ENCODE results near the gene RRM2.
"Not testable (repeated sequence)": the region's sequence is repeated elsewhere in the genome, so short reads cannot be mapped to it uniquely, and the experiment has no call there.

Gene RRM2

DNA sequence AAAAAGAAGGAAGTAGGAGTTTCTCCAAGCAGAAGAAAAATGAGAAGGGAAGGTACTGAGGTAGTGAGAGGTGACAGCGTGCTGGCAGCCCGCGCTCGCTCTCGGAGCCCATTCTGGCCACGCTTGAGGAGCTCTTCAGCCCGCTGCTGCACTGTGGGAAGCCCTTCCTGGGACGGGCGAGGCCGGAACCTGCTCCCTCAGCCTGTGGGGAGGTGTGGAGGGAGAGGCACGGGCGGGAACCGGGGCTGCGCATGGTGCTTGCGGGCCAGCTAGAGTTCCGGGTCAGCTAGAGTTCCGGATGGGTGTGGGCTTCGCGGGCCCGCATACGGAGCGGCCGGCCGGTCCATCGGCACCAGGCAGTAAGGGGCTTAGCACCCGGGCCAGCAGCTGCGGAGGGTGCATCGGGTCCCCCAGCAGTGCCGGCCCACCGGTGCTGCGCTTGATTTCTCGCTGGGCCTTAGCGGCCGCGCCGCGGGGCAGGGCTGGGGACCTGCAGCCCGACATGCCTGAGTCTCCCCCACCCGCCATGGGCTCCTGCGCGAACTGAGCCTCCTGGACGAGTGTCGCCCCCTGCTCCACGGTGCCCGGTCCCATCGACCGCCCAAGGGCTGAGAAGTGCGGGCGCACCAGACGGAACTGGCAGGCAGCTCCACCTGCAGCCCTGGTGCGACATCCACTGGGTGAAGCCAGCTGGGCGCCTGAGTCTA is 31.2 kb upstream of the RRM2 start:
- DNase-seq (ENCODE audit: low spot score), result no peak

DNA sequence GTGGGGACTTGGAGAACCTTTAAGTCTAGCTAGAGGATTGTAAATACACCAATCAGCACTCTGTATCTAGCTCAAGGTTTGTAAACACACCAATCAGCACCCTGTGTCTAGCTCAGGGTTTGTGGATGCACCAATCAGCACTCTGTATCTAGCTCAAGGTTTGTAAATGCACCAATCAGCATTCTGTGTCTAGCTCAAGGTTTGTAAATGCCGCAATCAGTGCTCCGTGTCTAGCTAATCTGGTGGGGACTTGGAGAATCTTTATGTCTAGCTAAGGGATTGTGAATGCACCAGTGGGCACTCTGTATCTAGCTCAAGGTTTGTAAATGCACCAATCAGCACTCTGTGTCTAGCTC is 30.7 kb upstream of the RRM2 start:
- not testable (repeated sequence) for DNase-seq (ENCODE audit: low spot score)

DNA sequence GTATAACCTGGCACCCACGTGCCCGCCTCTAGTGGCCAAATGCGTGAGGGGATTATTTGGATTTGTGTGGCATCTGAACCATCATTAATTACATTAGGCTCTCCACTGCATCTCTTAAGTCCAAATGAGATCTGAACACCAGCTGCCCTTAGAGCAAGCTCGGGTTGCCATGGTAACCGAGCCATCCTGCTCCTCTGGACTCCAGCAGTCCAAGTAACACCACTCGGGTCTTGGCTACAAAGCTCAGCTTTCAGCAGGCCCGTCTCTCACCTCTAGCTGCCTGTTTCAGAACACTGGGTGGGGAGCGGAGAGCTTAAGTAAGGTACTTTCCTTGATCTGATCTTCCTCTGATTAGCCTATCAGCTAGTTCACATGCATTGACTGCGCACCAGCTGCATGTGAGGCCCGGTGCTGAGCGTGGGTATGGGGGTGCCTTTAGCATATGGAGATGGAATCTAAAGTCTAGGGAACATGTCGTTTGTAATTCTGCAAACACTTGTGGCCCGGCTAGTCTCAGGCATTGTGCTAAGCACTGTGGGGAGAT is 28.2 kb upstream of the RRM2 start:
- DNase-seq (ENCODE audit: low spot score), result no peak

GRCh38 chr2:10095175-10095574 is 27.4 kb upstream of the RRM2 start:
- DNase-seq (ENCODE audit: low spot score), result no peak

DNA sequence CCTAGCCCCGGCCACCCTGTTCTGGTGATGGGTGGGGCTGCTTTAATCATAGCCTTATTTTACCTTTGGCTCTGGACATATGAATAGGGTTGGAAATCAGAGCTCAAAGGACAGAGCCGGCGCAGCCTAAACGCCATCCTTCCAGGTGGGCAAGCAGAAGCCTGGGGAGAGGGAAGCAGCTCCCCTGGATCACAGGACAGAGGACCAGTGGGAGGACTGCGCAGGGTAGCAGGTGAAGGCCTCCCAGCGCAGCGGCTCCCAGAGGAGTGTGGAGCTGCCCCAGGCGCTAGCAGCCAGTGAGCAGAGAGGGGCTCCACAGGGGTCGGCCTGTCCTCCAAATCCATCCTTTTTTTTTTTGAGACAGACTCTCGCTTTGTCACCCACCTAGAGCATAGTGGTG is 25.9 kb upstream of the RRM2 start:
- no peak for DNase-seq (ENCODE audit: low spot score)

GRCh38 chr2:10097352-10098148 is 25.0 kb upstream of the RRM2 start:
- DNase-seq (ENCODE audit: low spot score), result peak; percentile 24

DNA sequence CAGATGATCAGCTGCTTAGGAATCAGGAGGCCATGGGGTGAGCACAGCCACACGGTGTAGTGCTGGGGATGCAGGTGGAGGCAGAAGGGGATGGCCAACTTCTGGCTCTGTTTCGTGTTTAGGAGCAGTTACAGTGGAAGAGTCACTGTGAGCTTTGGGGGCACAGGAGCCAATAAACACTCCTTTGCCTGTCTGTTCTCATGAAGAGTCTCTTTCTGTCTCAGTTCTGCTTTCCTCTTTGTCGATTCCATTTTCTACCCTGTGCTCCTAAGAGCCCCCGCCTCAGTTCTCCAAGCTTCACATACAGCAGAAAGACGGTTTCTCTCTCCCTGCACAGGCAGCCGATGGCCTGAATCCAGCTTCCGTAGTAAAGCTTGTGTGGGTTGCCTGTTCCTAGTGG is 21.0 kb upstream of the RRM2 start:
- DNase-seq (ENCODE audit: low spot score), result no peak

DNA sequence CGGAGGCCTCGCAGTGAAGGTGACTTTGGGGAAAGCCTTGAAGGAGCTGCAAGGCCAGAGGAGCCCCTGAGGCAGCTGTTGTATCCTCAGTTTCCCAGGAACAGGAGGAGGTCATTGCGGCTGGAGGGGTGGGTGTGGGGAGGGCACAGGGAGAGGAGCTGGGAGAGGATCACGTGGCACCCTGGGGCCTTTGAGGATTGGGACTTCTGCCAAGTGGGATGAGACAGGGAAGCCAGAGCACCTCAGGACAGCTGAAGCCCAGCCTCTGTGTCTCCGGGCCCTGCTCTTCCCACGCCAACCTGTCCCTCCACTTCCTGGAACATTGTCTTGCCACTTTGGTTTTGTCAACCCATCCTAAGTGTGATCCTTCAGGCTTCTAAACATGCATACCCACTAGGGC is 19.4 kb upstream of the RRM2 start:
- no peak for DNase-seq (ENCODE audit: low spot score)

GRCh38 chr2:10104906-10105305 is 17.6 kb upstream of the RRM2 start:
- not testable (repeated sequence) for DNase-seq (ENCODE audit: low spot score)

DNA sequence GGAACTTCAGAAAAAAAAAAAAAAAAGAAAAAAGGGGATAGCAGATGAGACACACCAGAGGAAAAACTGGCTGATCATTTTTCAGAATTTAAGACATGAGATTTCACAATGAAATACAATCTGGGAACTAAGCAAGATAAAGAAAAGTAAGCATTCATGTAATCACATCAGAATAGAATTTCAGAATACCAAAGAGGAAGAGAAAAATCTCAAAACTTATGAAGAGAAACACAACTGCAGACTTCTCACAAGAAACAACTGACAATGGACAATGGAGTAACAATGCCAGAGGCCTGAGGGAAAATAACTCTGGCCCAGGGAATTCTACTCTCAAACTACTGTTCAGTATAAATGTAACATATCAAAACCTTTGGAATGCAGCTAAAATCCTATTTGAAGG is 13.2 kb upstream of the RRM2 start:
- DNase-seq (ENCODE audit: low spot score), result no peak

- no peak for DNase-seq (ENCODE audit: low spot score)
Measured at GRCh38 chr2:10119027-10119325, 3.6 kb upstream of the RRM2 start.

DNA sequence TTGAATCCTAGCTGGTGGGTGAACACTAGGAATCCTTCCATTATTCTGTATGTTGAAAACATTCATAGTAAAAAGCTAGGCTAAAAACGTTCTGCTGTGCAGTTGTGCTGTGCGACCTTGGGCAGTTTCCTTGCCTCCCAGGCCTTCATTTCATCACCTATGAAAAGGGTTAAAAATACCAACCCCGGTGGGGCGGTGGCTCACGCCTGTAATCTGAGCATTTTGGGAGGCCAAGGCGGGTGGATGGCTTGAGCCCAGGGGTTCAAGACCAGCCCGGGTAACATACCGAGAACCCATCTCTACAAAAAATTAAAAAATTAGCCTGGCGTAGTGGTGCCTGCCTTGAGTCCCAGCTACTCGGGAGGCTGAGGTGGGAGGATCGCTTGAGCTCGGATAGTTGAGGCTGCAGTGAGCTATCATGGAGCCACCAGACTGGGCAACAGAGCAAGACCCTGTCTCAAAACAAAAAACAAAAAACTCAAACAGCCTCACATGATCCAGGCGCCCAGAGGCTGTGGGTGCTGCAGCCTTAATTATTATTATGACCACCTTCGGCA is 2.9 kb upstream of the RRM2 start:
- no peak for DNase-seq (ENCODE audit: low spot score)

DNA sequence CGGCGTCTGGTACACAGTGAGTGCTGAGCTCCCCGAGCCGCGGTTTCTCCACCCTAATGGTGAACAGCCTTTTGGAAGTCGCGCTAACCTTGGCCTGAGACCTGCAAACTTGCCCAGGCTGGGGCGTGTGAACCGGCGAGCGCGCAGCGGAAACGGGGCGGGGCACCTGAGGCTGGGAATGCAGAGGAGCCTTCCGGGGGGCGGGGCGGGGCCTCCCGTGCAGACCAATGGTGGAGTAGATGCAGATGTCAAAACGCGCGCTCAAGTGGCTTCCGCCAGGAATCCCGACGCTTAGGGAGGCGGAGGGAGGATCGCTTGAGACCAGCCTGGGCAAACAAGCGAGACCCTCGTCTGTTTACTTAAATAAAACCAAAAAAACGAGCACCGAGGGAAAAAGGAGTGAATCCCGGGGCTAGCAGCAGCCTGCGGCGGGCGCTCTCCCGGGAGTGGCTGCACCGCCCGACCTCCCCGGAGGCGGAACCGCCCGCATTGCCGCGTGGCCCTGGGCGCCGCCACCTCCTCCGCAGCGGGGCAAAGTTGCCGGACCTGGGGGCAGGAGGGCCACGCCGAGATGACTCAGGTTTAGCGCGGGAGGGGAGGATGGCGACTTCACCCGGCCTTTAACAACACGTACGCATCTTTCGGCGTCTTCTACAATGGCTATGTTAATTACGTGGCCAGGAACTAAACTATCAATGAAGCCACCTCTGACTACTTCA is 2.2 kb upstream of the RRM2 start:
- DNase-seq (ENCODE audit: low spot score), result peak; percentile 85

- DNase-seq (ENCODE audit: low spot score), result no peak
Measured at GRCh38 chr2:10120877-10121574, 1.5 kb upstream of the RRM2 start.

DNA sequence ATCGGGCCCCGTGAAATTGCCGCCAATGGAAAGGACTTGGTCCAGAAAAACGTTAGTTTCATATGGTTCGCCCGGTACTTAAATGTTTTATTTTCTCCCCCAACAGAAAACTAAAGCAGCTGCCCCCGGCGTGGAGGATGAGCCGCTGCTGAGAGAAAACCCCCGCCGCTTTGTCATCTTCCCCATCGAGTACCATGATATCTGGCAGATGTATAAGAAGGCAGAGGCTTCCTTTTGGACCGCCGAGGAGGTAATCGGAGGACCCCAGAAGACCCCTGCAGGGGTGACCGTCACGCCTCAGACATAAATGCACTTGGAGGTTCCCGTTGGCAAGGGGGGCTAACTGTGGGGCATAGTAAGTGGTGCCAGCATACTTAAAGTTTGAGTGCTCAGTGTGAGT is 742 bp downstream of the RRM2 start:
- no peak for DNase-seq (ENCODE audit: low spot score)

- DNase-seq (ENCODE audit: low spot score), result peak; percentile 79
Measured at GRCh38 chr2:10124538-10125045, 2.1 kb downstream of the RRM2 start.

DNA sequence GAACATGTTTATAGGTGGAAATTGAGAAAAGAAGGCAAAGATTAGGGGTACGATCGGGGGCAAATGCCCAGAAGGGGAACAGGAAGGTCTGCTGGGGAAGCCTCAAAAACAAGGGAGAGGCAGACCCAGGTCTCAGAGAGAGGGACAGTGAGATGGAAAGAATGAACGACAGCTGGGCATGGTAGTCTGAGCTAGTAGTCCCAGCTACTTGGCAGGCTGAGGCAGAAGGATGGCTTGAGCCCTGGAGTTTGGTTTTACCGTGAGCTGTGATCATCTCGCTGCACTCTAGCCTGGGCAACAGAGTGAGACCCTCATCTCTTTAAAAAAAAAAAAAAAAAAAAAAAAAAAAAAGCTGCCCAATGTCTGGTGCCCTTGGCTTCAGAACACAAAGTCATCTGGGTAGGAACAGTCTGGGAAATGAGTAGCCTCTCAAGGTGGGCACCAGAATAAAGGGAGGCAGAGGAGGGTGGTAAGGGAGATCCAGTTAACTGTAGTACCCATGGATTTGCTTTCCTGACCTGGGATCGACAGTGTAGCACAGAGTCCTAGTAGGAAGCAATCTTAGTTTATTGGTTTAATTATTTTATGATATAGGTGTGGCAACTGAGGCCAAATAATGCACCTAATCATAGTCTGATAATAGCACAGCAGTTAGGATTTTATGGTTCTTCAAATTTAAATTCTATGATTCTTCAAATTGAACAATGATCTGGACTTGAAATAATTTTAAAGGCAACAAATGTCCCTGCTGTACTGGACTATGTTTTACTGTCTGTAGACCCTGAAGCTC is 3.5 kb downstream of the RRM2 start:
- DNase-seq (ENCODE audit: low spot score), result no peak

DNA sequence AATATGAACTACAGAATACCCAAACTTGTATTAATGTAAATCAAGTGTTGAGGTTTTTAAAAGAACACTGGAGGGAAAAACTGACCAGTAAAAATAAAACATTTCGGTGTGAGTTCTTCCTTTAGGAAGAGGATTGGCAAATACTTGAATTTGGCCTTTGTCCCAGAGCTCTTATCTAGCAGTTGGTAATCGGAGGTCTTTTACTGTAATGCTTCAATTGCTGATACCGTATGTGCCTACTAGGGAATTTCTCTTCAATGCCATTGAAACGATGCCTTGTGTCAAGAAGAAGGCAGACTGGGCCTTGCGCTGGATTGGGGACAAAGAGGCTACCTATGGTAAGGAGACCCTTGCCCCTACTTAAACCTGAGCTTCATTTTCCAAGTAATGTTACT is 4.1 kb downstream of the RRM2 start:
- no peak for DNase-seq (ENCODE audit: low spot score)

GRCh38 chr2:10128420-10128819 is 5.9 kb downstream of the RRM2 start:
- no peak for DNase-seq (ENCODE audit: low spot score)

DNA sequence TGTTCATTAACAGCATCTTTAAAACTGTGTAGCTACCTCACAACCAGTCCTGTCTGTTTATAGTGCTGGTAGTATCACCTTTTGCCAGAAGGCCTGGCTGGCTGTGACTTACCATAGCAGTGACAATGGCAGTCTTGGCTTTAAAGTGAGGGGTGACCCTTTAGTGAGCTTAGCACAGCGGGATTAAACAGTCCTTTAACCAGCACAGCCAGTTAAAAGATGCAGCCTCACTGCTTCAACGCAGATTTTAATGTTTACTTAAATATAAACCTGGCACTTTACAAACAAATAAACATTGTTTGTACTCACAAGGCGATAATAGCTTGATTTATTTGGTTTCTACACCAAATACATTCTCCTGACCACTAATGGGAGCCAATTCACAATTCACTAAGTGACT is 7.0 kb downstream of the RRM2 start:
- DNase-seq (ENCODE audit: low spot score), result no peak

DNA sequence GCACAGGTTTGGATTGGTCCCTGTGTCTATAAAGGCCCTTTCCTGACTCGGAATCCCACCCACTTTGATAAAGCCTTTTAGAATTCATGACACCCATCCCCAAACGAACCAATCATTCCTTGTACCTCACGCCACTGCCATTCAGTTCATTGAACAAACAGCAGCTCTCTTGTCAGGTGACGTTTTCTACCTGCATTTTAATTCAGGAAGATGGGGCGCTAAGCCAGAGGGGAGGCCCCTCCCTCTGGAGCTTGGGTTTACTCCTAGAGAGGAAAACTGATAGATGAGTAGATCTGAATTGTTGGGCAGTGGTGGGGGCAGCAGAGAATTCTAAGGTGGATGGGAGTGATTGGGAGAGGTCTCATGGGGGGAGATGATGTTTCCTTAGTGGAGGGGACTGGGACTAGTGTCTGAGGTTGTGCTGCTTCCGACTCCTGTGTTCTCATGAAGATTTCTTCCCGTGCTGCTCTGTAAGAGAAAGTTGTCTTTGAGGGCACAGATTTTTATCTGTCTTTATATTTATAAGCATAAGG is 9.6 kb downstream of the RRM2 start:
- DNase-seq (ENCODE audit: low spot score), result no peak

Data from CD4-positive, alpha-beta T cell treated with Interleukin-15 for 4 hours (primary cell).